Measurements from ENCODE around the gene EXOC4. TPM values are rescaled to one million over a fixed set of nuclear protein-coding genes. Genes with fewer than 3 reads are reported as not detected.

Gene EXOC4
- total RNA-seq, 1 experiment from 2014 or later: 66.2 TPM

DNA sequence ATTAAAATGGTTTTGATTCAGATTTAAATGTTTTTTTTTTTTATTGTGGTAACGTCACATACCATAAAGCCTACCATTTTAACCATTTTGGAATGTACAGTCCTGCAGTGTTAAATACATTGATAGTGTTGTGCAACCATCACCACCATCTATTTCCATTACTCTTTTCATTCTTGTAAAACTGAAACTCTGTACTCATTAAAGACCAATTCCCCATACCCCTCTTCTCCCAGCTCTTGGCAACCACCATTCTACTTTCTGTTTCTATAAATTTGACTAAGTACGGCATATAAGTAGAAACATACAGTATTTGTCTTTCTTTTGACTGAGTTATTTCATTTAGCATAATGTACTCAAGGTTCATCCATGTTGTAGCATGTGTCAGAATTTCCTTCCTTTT is 96.2 kb downstream of the EXOC4 start:
- intact Hi-C loops (cut with micrococcal nuclease; ENCODE audit: unreplicated experiment): no loop called here
- H3K4me1 ChIP-seq: no peaks in the 10 kb centered on the region
- BruUV-seq (replicated peaks): no TSS peak
- H3K9me3 Mint-ChIP-seq (ENCODE audit: unreplicated experiment): peaks cover 27% of the 10 kb centered on the region
- POLR2A ChIA-PET: no interaction called here
- TF ChIP-seq, protein P1, sequence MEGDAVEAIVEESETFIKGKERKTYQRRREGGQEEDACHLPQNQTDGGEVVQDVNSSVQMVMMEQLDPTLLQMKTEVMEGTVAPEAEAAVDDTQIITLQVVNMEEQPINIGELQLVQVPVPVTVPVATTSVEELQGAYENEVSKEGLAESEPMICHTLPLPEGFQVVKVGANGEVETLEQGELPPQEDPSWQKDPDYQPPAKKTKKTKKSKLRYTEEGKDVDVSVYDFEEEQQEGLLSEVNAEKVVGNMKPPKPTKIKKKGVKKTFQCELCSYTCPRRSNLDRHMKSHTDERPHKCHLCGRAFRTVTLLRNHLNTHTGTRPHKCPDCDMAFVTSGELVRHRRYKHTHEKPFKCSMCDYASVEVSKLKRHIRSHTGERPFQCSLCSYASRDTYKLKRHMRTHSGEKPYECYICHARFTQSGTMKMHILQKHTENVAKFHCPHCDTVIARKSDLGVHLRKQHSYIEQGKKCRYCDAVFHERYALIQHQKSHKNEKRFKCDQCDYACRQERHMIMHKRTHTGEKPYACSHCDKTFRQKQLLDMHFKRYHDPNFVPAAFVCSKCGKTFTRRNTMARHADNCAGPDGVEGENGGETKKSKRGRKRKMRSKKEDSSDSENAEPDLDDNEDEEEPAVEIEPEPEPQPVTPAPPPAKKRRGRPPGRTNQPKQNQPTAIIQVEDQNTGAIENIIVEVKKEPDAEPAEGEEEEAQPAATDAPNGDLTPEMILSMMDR (IDR thresholded peaks at IDR 0.05; ENCODE audit: insufficient read depth in 1 of 2, low read depth in 1 of 2, low read length in 1 of 2, severe bottlenecking in 1 of 2, unreplicated experiment in 1 of 2): no peak
- H3K36me3 ChIP-seq (ENCODE audit: control insufficient read depth, insufficient read depth, low read length): no peaks in the 10 kb centered on the region
- peaks cover 13% of the 10 kb centered on the region for H3K36me3 Mint-ChIP-seq (ENCODE audit: insufficient read depth, unreplicated experiment)
- no peaks in the 10 kb centered on the region for H3K27me3 Mint-ChIP-seq (ENCODE audit: insufficient read depth, unreplicated experiment)
- H3K4me3 Mint-ChIP-seq (ENCODE audit: unreplicated experiment): no peak overlapping the region
- CTCF ChIA-PET: no interaction called here
- no peak overlapping the region for H3K4me3 ChIP-seq (ENCODE audit: low read depth, low read length)
- DNase-seq: no peak
- H3K4me1 Mint-ChIP-seq (ENCODE audit: low read depth, unreplicated experiment): no peaks in the 10 kb centered on the region
- H3K9me3 ChIP-seq: peaks cover 16% of the 10 kb centered on the region; the same call in 1 of the 2 replicates
- no peak overlapping the region for H3K27ac Mint-ChIP-seq (ENCODE audit: unreplicated experiment)
- no peaks in the 10 kb centered on the region for H3K27me3 ChIP-seq (replicated peaks; ENCODE audit: control insufficient read depth, insufficient read depth, low read length)

- no peaks in the 10 kb centered on the region for H3K27me3 Mint-ChIP-seq (ENCODE audit: insufficient read depth, unreplicated experiment)
- POLR2A ChIA-PET: no interaction called here
- no peak overlapping the region for H3K27ac Mint-ChIP-seq (ENCODE audit: unreplicated experiment)
Measured at GRCh38 chr7:133352430-133352829, 99.6 kb downstream of the EXOC4 start.

GRCh38 chr7:133353775-133354174 is 100.9 kb downstream of the EXOC4 start:
- no peaks in the 10 kb centered on the region for H3K27me3 Mint-ChIP-seq (ENCODE audit: insufficient read depth, unreplicated experiment)
- Histone ChIP-seq H3K36me3 (ENCODE audit: control insufficient read depth, insufficient read depth, low read length) (no peaks in the 10 kb centered on the region), H3K4me3 (ENCODE audit: low read depth, low read length) (no peak overlapping the region), H3K9me3 (peaks cover 16% of the 10 kb centered on the region; the same call in 1 of the 2 replicates), H3K27me3 (replicated peaks; ENCODE audit: control insufficient read depth, insufficient read depth, low read length) (no peaks in the 10 kb centered on the region), H3K4me1 (no peaks in the 10 kb centered on the region; the same call in 1 of the 2 replicates)
- H3K36me3 Mint-ChIP-seq (ENCODE audit: insufficient read depth, unreplicated experiment): peaks cover 9% of the 10 kb centered on the region
- CTCF ChIA-PET: no interaction called here
- no peak overlapping the region for H3K4me3 Mint-ChIP-seq (ENCODE audit: unreplicated experiment)
- BruUV-seq (replicated peaks): no TSS peak
- H3K9me3 Mint-ChIP-seq (ENCODE audit: unreplicated experiment): peaks cover 26% of the 10 kb centered on the region
- H3K27ac Mint-ChIP-seq (ENCODE audit: unreplicated experiment): no peak overlapping the region
- H3K4me1 Mint-ChIP-seq (ENCODE audit: low read depth, unreplicated experiment): no peaks in the 10 kb centered on the region
- POLR2A ChIA-PET: no interaction called here
- DNase-seq: no peak
- intact Hi-C loops (cut with micrococcal nuclease; ENCODE audit: unreplicated experiment): no loop called here
- TF ChIP-seq, protein P1 (IDR thresholded peaks at IDR 0.05; ENCODE audit: insufficient read depth in 1 of 2, low read depth in 1 of 2, low read length in 1 of 2, severe bottlenecking in 1 of 2, unreplicated experiment in 1 of 2): no peak

More at GRCh38 chr7:133352430-133352829, 99.6 kb downstream of the EXOC4 start:
- Mint-ChIP-seq H3K4me3 (ENCODE audit: unreplicated experiment) (no peak overlapping the region), H3K36me3 (ENCODE audit: insufficient read depth, unreplicated experiment) (peaks cover 9% of the 10 kb centered on the region), H3K9me3 (ENCODE audit: unreplicated experiment) (peaks cover 26% of the 10 kb centered on the region), H3K4me1 (ENCODE audit: low read depth, unreplicated experiment) (no peaks in the 10 kb centered on the region)
- CTCF ChIA-PET: no interaction called here
- Histone ChIP-seq H3K27me3 (replicated peaks; ENCODE audit: control insufficient read depth, insufficient read depth, low read length) (no peaks in the 10 kb centered on the region), H3K36me3 (ENCODE audit: control insufficient read depth, insufficient read depth, low read length) (no peaks in the 10 kb centered on the region), H3K4me3 (ENCODE audit: low read depth, low read length) (no peak overlapping the region), H3K4me1 (no peaks in the 10 kb centered on the region; the same call in 1 of the 2 replicates), H3K9me3 (peaks cover 16% of the 10 kb centered on the region; the same call in 1 of the 2 replicates)
- DNase-seq: no peak
- BruUV-seq (replicated peaks): no TSS peak
- intact Hi-C loops (cut with micrococcal nuclease; ENCODE audit: unreplicated experiment): no loop called here
- TF ChIP-seq, protein P1 (IDR thresholded peaks at IDR 0.05; ENCODE audit: insufficient read depth in 1 of 2, low read depth in 1 of 2, low read length in 1 of 2, severe bottlenecking in 1 of 2, unreplicated experiment in 1 of 2): no peak
